Astrocyte of the cerebellum (primary cell): ENCODE results near the gene DPAGT1.

Source experiments
- DNase-seq: peaks from one replicate; pipeline ENCODE4 v3.0.0-alpha.2; 2011; ENCODE audit warnings: low read depth
- H3K4me3 ChIP-seq: 2 replicates; pipeline ENCODE4 v1.5.1; 2011; ENCODE audit warnings: mild to moderate bottlenecking, low read depth, low read length, moderate library complexity
- in situ Hi-C: cut with HindIII; loops from 2 replicates; pipeline ENCODE4 v1.10.0; 2017; ENCODE audit warnings: low sequenced_read_pairs
- TF ChIP-seq, protein P1 (sequence below): IDR thresholded peaks from 2 replicates; pipeline ENCODE4 v1.5.1; 2012; ENCODE audit warnings: low read length, low read depth, moderate library complexity, mild to moderate bottlenecking; ENCODE audit errors: missing control alignments

DPAGT1 gene

GRCh38 chr11:119088406-119088805 lies 13.2 kb downstream of the DPAGT1 start:
- TF ChIP-seq, protein P1, sequence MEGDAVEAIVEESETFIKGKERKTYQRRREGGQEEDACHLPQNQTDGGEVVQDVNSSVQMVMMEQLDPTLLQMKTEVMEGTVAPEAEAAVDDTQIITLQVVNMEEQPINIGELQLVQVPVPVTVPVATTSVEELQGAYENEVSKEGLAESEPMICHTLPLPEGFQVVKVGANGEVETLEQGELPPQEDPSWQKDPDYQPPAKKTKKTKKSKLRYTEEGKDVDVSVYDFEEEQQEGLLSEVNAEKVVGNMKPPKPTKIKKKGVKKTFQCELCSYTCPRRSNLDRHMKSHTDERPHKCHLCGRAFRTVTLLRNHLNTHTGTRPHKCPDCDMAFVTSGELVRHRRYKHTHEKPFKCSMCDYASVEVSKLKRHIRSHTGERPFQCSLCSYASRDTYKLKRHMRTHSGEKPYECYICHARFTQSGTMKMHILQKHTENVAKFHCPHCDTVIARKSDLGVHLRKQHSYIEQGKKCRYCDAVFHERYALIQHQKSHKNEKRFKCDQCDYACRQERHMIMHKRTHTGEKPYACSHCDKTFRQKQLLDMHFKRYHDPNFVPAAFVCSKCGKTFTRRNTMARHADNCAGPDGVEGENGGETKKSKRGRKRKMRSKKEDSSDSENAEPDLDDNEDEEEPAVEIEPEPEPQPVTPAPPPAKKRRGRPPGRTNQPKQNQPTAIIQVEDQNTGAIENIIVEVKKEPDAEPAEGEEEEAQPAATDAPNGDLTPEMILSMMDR: no peak
- no peak for DNase-seq
- in situ Hi-C loops: no loop called here
- H3K4me3 ChIP-seq: no peak overlapping the region

GRCh38 chr11:119087747-119088241 lies 13.9 kb downstream of the DPAGT1 start:
- TF ChIP-seq, protein P1: no peak
- in situ Hi-C loops: no loop called here
- no peak for DNase-seq
- H3K4me3 ChIP-seq: no peak overlapping the region

DNA sequence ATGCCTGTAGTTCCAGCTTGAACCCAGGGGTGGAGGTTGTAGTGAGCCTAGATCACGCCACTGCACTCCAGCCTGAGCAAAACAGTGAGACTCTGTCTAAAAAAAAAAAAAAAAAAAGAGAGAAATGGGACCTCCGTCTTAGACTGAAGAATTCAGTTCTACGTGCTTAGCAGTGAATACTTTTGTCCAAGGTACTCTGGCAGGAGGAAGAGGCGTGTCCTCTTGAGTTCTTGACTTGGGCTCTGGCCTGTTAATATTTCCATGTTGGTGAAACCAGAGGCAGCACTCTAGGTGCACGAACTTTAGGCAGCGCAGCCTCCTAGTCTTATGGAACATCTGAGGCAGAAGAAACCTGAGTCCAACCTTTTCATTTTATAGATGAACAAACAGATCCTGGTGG lies 14.5 kb downstream of the DPAGT1 start:
- TF ChIP-seq, protein P1: no peak
- no peak overlapping the region for H3K4me3 ChIP-seq
- in situ Hi-C loops: no loop called here
- no peak for DNase-seq

GRCh38 chr11:119085437-119085847 lies 16.2 kb downstream of the DPAGT1 start:
- DNase-seq: no peak

GRCh38 chr11:119084663-119085436 lies 16.8 kb downstream of the DPAGT1 start, which contains the start of gene HMBS:
TSS of gene HMBS (plus strand) at chr11:119084881. CDS start at chr11:119085034, 153 bp downstream.
- TF ChIP-seq, protein P1: no peak
- H3K4me3 ChIP-seq: peak within 1 kb of the TSS; percentile 88
- in situ Hi-C loops: no loop called here
- peak; percentile 72 for DNase-seq

More at GRCh38 chr11:119085437-119085847, 16.2 kb downstream of the DPAGT1 start:
- TF ChIP-seq, protein P1: no peak
- peak overlapping the region; percentile 88 for H3K4me3 ChIP-seq
- in situ Hi-C loops: no loop called here

GRCh38 chr11:119081682-119082260 lies 19.9 kb downstream of the DPAGT1 start:
- H3K4me3 ChIP-seq: no peak overlapping the region
- in situ Hi-C loops: no loop called here
- no peak for DNase-seq
- TF ChIP-seq, protein P1: no peak
